GM12872 (cell line): ENCODE results near the gene USP7.

Experiments
- TF ChIP-seq, protein P1 (sequence below): IDR thresholded peaks from 3 replicates; pipeline ENCODE4 v1.5.1; 2011; ENCODE audit warnings: low read depth, mild to moderate bottlenecking, low read length, moderate library complexity; ENCODE audit not compliant: insufficient read depth

USP7 gene

DNA sequence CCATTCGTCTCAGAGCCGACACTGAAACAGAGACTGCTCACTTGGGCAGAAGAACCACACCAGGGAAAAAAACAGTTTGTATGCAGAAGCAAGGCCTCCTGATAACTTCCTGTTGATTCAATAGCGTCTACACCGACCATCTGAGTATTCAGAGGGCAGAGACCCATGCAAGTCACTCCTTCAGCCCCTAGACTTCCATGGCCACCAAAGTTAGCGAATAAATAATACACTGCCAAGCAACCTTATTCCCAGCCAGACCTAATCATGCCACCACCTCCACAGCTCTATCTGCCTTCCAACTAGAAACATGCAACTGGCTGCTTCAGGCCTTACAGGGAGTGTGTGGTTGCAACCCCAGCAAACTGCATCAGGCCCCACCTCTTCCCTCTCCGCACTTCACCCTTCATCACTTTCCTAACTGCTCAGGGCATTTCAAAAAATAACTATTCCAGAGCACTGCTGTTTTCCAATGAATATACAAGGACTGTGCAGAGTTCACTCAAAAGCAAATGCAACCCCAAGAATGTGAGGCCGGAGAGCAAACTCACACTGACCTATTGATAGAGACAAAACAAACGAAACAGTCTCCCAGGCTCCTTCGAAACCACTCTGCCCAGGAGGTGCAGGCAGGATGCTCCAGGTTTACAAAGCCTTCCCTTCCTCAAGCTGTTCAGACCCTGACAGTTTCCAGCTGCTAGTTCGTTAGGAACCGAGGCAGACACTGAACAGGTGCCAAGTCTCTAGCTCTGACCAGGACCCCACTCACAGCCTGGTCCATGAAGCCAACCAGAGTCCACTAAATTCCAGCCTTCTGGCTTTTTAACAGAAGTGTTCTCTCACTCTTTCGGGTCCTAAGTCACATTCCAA, 3.6 kb downstream of the USP7 start:
- TF ChIP-seq, protein P1, sequence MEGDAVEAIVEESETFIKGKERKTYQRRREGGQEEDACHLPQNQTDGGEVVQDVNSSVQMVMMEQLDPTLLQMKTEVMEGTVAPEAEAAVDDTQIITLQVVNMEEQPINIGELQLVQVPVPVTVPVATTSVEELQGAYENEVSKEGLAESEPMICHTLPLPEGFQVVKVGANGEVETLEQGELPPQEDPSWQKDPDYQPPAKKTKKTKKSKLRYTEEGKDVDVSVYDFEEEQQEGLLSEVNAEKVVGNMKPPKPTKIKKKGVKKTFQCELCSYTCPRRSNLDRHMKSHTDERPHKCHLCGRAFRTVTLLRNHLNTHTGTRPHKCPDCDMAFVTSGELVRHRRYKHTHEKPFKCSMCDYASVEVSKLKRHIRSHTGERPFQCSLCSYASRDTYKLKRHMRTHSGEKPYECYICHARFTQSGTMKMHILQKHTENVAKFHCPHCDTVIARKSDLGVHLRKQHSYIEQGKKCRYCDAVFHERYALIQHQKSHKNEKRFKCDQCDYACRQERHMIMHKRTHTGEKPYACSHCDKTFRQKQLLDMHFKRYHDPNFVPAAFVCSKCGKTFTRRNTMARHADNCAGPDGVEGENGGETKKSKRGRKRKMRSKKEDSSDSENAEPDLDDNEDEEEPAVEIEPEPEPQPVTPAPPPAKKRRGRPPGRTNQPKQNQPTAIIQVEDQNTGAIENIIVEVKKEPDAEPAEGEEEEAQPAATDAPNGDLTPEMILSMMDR, result no peak

DNA sequence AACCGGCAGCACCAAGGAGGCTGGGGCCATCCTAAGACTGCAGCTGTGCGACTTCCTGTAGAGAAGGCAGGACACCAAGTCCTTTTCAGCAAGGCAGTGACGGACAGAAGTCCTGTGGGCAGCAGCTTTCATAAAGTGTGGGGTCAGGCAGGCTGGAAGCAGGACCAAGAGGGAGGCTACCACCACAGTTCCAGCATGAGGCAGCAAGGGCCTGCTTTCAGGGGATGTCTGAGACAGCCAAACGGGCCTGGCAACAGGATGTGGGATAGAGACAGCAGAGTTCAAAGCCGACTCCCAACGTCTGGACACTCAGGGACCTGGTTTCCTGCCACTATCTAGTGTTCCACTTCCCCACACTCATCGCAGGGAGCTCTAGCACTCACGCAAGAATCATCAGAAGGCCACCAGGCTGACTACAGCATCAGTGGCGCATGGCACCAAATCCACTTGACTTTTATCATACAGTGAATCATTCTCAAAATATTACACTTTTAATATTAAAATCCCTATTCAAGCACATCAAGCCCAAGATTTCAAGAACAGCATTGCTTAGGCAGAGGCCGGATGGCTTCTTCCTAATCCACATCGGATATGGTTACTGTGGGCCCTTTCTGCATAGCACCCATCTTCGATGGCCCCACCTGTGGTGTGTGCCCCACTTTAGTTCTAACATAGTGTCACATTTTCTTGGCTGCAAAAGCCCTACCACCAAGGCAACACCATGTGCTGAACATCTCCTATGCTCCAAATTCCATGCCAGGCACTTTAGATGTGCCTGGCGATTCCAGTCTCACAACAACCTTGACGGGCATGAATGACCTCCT, 5.2 kb downstream of the USP7 start:
- TF ChIP-seq, protein P1, result no peak

DNA sequence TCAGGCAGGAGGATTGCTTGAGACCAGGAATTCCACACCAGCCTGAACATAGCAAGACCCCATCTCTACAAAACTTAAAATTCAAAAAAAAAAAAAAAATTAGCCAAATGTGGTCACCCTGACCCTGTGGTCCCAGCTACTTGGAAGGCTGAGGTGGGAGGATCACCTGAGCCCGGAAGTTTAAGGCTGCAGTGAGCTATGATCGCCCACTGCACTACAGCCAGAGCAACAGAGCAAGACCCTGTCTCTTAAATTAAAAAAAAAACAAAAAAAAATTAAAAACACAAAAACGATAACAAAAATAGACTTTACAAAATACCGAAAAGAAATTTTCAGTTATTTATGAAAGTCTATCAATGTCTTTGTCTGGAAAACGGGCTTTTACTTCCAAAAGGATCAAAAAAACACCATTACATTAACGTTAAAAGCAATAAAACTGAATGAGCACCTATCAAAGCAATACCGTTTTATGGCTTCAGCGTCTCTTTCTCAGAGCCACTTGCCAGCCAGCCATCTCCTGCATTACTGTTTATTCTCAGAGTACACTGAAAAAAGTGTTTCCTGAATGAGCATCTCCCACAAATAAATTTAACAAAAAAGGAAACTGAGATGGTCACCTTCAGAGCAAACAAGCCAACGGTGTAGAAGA, 6.1 kb downstream of the USP7 start:
- TF ChIP-seq, protein P1, result no peak

DNA sequence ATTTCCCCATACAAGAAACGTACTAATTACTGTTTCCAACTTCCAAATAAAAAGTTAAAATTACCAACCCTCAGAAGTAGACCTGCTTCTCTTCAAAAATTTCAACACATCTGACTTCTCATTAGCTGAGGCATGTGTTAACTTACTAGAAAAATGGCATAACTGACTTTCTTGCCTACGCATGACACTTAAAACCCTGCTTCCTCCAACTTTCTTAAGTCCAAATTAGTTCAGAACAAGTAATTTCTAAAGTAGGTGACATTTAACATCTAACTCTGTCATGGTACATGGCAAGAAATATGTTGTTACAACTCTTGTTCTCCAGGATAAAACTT, 6.7 kb downstream of the USP7 start:
- TF ChIP-seq, protein P1, result no peak

DNA sequence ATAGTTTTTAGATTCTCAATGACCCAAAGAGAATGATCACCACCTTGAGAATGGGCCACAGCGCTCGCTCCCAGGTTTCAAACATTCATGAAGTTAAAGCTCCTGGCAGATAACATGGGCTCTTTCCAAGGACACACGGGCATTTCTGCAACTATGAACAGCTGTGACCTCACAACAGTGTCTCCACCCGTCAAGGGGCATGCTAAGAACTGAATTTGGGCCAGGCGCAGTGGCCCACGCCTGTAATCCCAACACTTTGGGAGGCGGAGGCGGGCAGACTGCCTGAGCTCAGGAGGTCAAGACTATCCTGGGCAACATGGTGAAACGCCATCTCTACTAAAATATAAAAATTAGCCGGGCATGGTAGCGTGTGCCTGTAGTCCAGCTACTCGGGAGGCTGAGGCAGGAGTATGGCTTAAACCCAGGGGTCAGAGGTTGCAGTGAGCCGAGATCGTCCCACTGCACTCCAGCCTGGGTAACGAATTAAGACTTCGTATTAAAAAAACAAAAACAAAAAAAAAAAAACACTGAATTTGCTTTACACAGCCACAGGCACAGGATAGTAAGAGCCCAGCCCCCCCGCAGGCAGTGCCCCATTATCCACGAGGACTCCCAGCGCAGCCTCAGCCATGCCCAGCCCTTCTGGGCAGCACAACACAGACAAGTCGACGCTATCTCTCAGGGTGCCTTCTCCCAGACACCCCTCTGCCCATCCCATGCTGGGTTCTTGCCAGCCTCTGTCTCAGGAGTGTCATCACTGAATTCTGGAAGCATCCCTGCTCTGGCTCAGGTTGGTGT, 7.2 kb downstream of the USP7 start:
- TF ChIP-seq, protein P1, result no peak

DNA sequence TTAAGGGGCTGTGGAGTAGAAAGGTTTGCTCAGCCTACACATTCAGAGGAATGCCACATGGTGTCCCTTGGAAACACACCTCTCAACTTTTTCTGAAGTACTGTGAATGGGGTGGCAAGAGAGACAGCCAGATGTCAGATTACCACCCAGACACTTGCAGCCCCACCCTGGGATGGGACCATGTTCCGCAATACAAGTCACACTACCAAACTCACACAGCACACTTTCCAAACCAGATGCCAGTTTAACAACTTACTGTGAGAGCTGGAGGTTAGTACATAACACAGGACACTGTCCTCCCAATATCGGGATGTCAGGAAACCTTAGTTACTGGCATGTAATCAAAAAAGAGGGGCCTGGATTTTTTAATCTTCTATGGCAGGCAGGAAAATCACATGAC, 7.9 kb downstream of the USP7 start:
- TF ChIP-seq, protein P1, result no peak

DNA sequence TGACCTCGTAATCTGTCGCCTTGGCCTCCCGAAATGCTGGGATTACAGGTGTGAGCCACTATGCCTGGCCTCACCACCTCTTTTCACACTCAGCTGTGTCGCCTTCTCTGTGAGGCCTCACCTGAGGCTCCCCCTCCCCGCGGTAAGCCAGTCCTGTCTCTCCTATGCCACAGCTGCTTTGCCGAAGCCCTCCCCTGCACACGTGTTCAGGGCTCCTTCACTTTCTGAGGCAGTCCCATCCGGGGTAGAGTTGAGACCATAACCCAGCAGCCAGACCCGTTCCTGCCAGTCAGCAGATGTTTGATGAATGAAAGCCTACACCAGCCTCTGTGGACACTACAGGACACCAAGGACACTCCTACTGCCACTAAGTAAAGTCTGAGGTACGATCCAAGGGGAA, 10.6 kb downstream of the USP7 start:
- TF ChIP-seq, protein P1, result no peak
